ENCODE data around the gene STEAP3. TPM values are rescaled to one million over a fixed set of nuclear protein-coding genes. Genes with fewer than 3 reads are reported as not detected.

Gene STEAP3
- total RNA-seq, 1 donor from 2014 or later: 27.8 TPM

GRCh38 chr2:119295688-119296375 is 72.2 kb downstream of the STEAP3 start:
- H3K4me3 ChIP-seq (ENCODE audit: low read depth, low read length): no peak overlapping the region
- no peak for TF ChIP-seq CTCF (conservative IDR thresholded peaks at IDR 0.05; ENCODE audit: low read depth, low read length)
- DNase-seq (ENCODE audit: low read depth): no peak

GRCh38 chr2:119301413-119301812 is 77.8 kb downstream of the STEAP3 start:
- DNase-seq (ENCODE audit: low read depth): no peak
- TF ChIP-seq CTCF (conservative IDR thresholded peaks at IDR 0.05; ENCODE audit: low read depth, low read length): no peak
- no peak overlapping the region for H3K4me3 ChIP-seq (ENCODE audit: low read depth, low read length)

GRCh38 chr2:119304847-119305246 is 81.2 kb downstream of the STEAP3 start:
- no peak for TF ChIP-seq CTCF (conservative IDR thresholded peaks at IDR 0.05; ENCODE audit: low read depth, low read length)
- no peak for DNase-seq (ENCODE audit: low read depth)
- H3K4me3 ChIP-seq (ENCODE audit: low read depth, low read length): no peak overlapping the region

- H3K4me3 ChIP-seq (ENCODE audit: low read depth, low read length): no peak overlapping the region
- no peak for TF ChIP-seq CTCF (conservative IDR thresholded peaks at IDR 0.05; ENCODE audit: low read depth, low read length)
These were observed 82.0 kb downstream of the STEAP3 start for GRCh38 chr2:119305497-119306195.

GRCh38 chr2:119306196-119306590 is 82.6 kb downstream of the STEAP3 start:
- H3K4me3 ChIP-seq (ENCODE audit: low read depth, low read length): no peak overlapping the region
- DNase-seq (ENCODE audit: low read depth): no peak
- TF ChIP-seq CTCF (conservative IDR thresholded peaks at IDR 0.05; ENCODE audit: low read depth, low read length): no peak

More at GRCh38 chr2:119305497-119306195, 82.0 kb downstream of the STEAP3 start:
- no peak for DNase-seq (ENCODE audit: low read depth)

- DNase-seq (ENCODE audit: low read depth): no peak
- TF ChIP-seq CTCF (conservative IDR thresholded peaks at IDR 0.05; ENCODE audit: low read depth, low read length): no peak
- no peak overlapping the region for H3K4me3 ChIP-seq (ENCODE audit: low read depth, low read length)
These were observed 83.9 kb downstream of the STEAP3 start for GRCh38 chr2:119307419-119308140.
